MM.1S (cell line): ENCODE data around the gene CD38.

Experiments
- EZH2 ChIP-seq: fragments of 300-600 bp; sonication (generic); optimal IDR thresholded peaks from 2 replicates; pipeline ENCODE3; 2017; ENCODE audit warnings: low read depth, mild to moderate bottlenecking, antibody characterized with exemption, low read length, mixed read lengths
- TF ChIP-seq, protein P1 (sequence below): fragments of 300-600 bp; sonication (generic); IDR thresholded peaks from 2 replicates; pipeline ENCODE4 v1.5.1; 2016; ENCODE audit warnings: antibody characterized with exemption, low read length, mixed read lengths

DNA sequence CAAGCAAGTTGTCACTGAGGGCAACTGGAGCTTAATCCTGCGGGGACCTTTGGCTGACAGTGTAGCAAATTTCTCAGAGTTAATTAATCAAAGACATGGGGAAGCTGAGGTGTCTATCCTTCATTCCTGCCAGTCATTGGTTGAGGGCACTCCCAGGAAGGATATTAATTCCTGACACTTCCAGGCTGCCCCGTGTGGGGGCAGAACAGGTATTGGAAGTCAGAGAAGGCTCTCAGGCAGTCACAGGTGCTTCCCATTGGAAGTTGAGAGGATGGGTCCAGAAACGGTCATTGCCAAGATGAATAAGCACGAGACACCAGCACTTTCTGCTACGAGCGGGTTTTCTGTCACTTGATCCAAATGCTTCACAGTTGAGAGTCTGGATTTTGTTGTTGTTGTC lies 29.1 kb upstream of the CD38 start:
- TF ChIP-seq, protein P1, sequence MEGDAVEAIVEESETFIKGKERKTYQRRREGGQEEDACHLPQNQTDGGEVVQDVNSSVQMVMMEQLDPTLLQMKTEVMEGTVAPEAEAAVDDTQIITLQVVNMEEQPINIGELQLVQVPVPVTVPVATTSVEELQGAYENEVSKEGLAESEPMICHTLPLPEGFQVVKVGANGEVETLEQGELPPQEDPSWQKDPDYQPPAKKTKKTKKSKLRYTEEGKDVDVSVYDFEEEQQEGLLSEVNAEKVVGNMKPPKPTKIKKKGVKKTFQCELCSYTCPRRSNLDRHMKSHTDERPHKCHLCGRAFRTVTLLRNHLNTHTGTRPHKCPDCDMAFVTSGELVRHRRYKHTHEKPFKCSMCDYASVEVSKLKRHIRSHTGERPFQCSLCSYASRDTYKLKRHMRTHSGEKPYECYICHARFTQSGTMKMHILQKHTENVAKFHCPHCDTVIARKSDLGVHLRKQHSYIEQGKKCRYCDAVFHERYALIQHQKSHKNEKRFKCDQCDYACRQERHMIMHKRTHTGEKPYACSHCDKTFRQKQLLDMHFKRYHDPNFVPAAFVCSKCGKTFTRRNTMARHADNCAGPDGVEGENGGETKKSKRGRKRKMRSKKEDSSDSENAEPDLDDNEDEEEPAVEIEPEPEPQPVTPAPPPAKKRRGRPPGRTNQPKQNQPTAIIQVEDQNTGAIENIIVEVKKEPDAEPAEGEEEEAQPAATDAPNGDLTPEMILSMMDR, result no peak
- no peak for TF ChIP-seq EZH2
